NCI-H2081 (cell line): ENCODE data around the gene KCNAB3.
"Not testable (repeated sequence)": the region's sequence is repeated elsewhere in the genome, so short reads cannot be mapped to it uniquely, and the experiment has no call there.

Experiments
- DNase-seq, 2 experiments: peaks; one replicate each; lab custom pipeline; 2025; lab: John Stamatoyannopoulos, UW

Gene KCNAB3

DNA sequence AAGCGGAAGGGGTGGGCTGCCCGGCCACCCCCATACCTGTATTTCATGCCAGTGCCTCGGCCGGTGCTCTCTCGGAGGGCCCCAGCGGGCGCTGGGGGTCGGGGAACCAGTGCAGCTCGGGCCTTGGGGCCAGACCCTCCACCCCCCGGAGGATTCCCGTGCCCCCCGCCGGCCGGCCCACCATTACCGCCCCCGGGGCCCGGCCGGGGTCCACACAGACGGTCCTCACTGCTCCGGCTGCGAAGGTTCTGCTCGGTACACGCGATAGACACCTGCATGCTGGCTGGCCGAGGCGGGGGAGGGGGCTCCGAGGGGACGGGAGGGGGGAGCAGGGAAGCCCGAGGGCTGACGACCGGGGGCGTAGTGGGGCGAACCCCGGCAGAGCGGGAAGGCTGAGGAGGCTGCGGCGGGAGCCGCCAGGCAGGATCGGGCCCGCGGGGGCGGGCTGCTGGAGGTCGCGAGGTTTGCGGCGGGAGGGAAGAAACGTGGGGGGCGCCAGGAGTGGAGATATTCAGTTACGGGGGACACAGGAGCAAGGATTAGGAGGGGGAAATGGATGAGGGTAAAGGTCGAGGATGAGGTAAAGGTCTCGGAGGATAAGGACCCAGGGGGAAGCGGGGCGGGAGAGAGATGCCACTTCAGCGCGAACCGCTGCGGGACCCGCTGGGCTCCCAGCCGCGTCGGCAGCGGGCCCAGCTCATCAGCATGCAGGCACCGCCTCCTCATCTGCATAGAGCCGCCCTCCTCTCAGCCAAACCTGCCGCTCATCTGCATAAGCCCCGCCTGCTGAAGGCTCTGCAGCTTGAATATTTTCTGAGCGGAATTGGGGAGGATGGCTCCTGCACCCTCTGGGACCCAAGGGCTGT lies at the start of gene KCNAB3:
Gene KCNAB3, minus strand, starts transcription at position 699 of the 866 bp plus-strand sequence. Its CDS starts 421 bp downstream, at position 278.
- DNase-seq, result peak; percentile 66 to 67

- DNase-seq, result peak in 1 of 2 experiments; percentile 36
Measured at GRCh38 chr17:7977805-7978204, 48.1 kb upstream of the KCNAB3 start.

DNA sequence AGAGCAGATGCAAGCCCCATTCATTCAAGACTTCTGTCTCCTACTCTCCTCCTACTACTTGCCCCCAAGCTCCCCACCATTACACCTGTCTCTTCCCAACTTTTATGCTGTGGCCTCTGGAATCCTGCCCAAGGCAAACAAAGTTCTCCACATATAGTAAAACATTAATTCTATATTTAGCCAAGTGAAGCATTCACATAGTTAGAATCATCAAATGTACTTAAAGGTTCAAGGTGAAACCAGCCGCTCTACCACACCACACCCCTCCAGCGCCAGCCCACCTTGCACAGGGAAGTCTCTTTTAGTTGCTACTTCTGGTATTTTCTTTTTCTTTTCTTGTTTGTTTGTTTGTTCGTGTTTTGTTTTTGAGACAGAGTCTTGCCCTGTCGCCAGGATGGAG lies 47.4 kb upstream of the KCNAB3 start:
- no peak for DNase-seq

DNA sequence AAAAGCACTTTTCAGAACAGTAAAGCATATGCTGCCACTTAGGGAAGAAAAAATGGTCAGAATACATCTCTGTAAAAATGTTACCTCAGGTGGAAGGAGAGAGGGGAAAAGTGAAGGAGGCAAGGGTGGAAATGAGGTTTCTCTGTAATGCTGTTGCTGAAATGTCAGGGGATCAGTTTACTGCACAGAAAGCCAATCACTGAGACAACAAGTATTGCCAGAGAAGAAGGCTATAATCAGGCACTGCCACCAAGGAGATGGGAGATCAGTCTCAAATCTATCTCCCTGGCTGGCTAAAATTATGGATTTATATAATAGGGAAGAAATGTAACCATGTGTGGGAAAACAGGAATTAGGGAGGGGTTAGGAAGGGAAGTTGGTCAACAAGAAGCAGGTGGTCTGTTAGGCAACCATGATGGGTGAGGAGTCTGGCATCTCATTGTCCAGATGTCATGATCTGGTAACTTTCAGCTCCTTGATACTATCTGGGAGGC lies 45.0 kb upstream of the KCNAB3 start:
- no peak for DNase-seq

GRCh38 chr17:7972131-7972785 lies 42.6 kb upstream of the KCNAB3 start:
- DNase-seq, result no peak

DNA sequence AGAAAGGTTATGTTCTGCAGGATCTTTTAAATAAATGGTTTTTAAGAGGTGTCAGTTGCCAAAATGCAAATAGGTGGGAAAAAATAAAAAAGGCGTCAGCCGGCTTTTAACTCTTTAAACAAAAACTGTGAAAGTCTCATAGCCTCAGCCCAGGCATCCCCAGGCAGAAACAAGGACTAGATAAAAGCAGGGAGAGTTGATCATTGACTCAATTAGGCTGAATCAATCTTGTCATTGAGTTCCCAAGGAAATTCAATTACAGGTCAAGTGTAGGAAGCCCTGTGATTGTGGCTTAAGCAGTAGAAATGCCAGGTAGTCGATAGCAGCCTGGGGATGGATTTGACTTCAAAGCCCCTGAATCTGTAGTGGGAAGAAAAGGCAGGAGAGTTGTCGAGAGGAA lies 42.0 kb upstream of the KCNAB3 start:
- DNase-seq, result no peak

- DNase-seq, result no peak
Measured at GRCh38 chr17:7969433-7969832, 39.8 kb upstream of the KCNAB3 start.

DNA sequence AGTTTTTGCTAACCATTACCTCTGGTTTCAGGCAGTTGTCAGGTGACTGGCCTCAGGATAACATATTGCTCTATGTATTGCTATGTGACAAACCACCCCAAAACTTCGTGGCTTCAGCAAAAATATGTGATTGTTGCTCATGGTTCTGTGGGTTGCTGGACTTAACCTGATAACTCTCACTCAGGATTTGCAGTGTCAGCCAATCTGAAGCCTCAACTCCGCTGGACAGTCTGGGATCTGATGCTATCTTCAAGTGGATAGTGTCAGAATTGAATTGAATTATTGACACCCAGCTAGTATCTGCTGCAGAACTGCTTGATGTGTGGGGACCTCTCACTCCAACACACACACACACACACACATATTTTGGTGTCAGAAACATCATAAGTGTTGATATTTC lies 38.1 kb upstream of the KCNAB3 start:
- no peak for DNase-seq

DNA sequence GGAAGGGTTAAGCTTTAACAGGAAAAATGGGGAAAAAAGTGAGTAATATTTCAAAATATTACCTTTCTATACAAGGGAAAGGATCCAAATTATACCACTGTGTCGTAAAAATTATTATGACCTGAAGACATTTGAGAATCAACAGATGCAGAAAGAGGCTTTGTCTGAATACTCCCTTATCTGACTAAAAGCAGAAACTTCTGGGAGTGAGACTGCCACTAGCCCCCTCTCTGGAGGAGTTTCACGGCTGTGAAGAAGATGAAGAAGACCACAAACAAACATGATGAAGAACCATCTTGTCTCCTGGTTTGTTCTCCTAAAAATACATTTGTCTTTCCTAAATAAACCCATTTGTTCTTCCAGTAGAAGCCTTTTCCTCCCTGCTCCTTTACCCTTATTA lies 31.8 kb upstream of the KCNAB3 start:
- no peak for DNase-seq

DNA sequence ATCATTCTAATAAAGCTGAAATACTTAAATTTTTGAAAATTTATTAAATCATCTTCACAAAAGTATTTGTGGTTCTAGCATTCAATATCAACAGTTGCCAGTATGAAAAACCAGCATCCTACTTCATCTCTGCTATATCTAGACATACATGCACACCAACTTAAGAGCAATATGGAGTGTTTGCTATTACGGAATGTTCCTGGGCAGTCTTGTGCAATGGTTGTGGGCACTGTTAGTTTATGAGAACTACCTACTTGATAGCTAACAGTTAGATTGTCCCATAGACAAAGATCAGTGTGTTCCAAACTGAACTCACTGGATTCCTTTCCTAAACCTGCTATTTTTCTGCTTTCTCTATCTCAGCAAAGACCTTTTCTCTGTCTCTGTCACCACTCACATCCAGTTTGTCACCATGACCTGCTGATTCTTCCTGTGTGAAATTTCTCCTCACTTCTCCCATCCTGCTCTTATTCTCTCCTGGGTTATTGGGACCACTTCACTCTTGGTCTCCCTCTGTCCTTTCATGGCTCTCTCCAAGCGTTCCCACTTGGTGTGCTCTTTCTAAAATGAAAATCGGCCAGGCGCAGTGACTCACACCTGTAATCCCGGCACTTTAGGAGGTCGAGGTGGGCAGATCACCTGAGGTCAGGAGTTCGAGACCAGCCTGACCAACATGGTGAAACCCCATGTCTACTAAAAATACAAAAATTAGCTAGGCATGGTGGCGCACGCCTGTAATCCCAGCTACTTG lies 30.0 kb upstream of the KCNAB3 start:
- no peak for DNase-seq

DNA sequence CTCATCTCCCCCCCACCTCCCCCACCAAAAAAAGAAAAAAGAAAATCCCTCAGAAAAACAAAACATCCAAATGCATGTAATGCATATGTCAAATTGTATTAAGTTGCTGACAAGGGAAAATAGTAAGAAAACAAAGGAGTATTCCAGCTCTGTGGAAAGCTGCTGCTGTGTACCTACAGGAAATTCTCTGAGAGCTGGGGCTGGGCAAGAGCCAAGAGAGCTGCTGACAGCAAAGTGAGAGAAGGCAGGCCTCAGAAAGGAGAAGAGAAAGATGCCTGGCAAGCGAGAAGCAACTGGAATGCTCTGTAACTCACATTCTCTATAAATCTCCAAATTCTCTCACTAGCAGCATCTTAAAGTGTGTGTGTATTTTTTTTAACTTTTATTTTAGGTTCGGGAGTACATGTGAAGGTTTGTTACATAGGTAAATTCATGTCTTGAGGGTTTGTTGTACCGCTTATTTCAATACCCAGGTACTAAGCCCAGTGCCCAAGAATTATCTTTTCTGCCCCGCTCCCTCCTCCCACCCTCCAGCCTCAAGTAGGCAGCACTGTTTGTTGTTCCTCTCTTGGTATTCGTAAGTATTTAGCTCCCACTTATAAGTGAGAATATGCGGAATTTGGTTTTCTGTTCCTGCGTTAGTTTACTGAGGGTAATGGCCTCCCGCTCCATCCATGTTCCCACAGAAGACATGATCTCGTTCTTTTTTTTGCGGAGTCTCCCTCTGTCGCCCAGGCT lies 26.7 kb upstream of the KCNAB3 start:
- DNase-seq, result no peak

- no peak for DNase-seq
Measured at GRCh38 chr17:7955414-7956227, 26.0 kb upstream of the KCNAB3 start.

DNA sequence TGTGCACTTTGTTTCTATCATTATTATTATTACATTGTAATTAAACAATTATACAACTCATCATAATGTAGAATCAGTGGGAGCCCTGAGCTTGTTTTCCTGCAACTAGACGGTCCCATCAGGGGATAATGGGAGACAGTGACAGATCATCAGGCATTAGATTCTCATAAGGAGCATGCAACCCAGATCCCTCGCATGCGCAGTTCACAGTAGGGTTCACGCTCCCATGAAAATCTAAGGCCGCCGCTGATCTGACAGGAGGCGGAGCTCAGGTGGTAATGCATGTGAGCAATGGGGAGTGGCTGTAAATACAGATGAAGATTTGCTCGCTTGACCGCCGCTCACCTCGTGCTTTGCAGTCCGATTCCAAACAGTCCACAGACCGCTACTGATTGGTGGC lies 23.6 kb upstream of the KCNAB3 start:
- not testable (repeated sequence) for DNase-seq

- DNase-seq, result no peak
Measured at GRCh38 chr17:7951143-7951792, 21.6 kb upstream of the KCNAB3 start.

DNA sequence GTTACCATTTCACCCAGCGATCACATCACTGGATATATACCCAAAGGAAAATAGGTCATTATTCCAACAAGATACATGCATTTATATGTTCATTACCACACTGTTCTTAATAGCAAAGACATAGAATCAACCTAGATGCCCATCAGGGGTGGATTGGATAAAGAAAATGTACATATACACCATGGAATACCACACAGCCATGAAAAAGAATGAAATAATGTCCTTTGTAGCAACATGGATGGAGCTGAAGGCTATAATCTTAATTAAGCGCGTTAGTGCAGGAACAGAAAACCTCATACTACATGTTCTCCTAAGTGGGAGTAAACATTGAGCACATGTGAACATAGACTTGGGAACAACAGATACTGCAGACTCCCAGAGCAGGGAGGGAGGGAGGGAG lies 20.9 kb upstream of the KCNAB3 start:
- no peak for DNase-seq

- no peak for DNase-seq
Measured at GRCh38 chr17:7947651-7948050, 18.0 kb upstream of the KCNAB3 start.

GRCh38 chr17:7946441-7946840 lies 16.8 kb upstream of the KCNAB3 start:
- DNase-seq, result no peak

- no peak for DNase-seq
Measured at GRCh38 chr17:7945651-7946050, 16.0 kb upstream of the KCNAB3 start.

DNA sequence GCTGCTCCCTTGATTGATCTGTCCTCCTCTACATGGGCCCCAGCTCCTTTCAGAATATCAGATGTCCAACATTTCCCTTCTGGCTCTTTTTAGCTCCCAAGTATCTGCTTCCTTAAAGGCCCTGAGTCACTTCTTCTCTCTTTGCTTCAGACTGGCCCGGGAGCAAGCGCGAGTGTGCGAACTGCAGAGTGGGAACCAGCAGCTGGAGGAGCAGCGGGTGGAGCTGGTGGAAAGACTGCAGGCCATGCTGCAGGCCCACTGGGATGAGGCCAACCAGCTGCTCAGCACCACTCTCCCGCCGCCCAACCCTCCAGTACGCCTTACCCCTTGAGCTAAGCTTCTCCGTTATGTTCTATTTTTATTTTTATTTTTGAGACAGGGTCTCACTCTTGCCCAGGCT lies 14.7 kb upstream of the KCNAB3 start:
- no peak for DNase-seq

- DNase-seq, result no peak
Measured at GRCh38 chr17:7943291-7943690, 13.6 kb upstream of the KCNAB3 start.
